DOHH2 (cell line): ENCODE measurements around the gene CHML.

Experiments
- H3F3A ChIP-seq: fragments of 200-600 bp; sonication (generic), shearing (Covaris generic); 2 replicates; pipeline ENCODE4 v1.6.0; 2016; ENCODE audit warnings: antibody characterized with exemption, mild to moderate bottlenecking; ENCODE audit not compliant: control insufficient read depth, insufficient read depth
- H3K27ac ChIP-seq: fragments of 200-600 bp; sonication (generic); 2 replicates; pipeline ENCODE4 v1.5.1; 2014; ENCODE audit warnings: low read depth, mild to moderate bottlenecking, low read length, moderate library complexity
- H3K27me3 ChIP-seq: fragments of 200-600 bp; sonication (generic); 2 replicates; pipeline ENCODE4 v1.6.1; 2014; ENCODE audit warnings: mild to moderate bottlenecking, low read length, mixed read lengths; ENCODE audit not compliant: control insufficient read depth
- H3K36me3 ChIP-seq: fragments of 200-600 bp; sonication (generic); 2 replicates; pipeline ENCODE4 v1.6.1; 2014; ENCODE audit warnings: mild to moderate bottlenecking, low read length, moderate library complexity, mixed read lengths; ENCODE audit not compliant: control insufficient read depth
- H3K4me1 ChIP-seq: fragments of 200-600 bp; sonication (generic); 2 replicates; pipeline ENCODE4 v1.6.1; 2014; ENCODE audit warnings: mild to moderate bottlenecking, low read length, mixed read lengths; ENCODE audit not compliant: control insufficient read depth
- H3K4me2 ChIP-seq: fragments of 200-600 bp; sonication (generic); 2 replicates; pipeline ENCODE4 v1.6.0; 2014; ENCODE audit warnings: mild to moderate bottlenecking, low read length, moderate library complexity
- H3K4me3 ChIP-seq: fragments of 200-600 bp; sonication (generic); 2 replicates; pipeline ENCODE4 v1.5.1; 2014; ENCODE audit warnings: mild to moderate bottlenecking, low read length, mixed read lengths
- H3K79me2 ChIP-seq: fragments of 200-600 bp; sonication (generic); 2 replicates; pipeline ENCODE4 v1.6.1; 2014; ENCODE audit warnings: mild to moderate bottlenecking, low read length, mixed read lengths; ENCODE audit not compliant: control insufficient read depth
- H3K9me2 ChIP-seq: fragments of 200-600 bp; sonication (generic); replicated peaks from 2 replicates; pipeline ENCODE4 v1.6.1; 2014; ENCODE audit warnings: mild to moderate bottlenecking, low read length, mixed read lengths; ENCODE audit not compliant: control insufficient read depth
- H3K9me3 ChIP-seq: fragments of 200-600 bp; sonication (generic); 2 replicates; pipeline ENCODE4 v1.6.1; 2014; ENCODE audit warnings: antibody characterized with exemption, low read length, mixed read lengths; ENCODE audit not compliant: control insufficient read depth, insufficient read depth
- H4K20me1 ChIP-seq: fragments of 200-600 bp; sonication (generic); 2 replicates; pipeline ENCODE4 v1.6.0; 2014; ENCODE audit warnings: low read depth, mild to moderate bottlenecking, antibody characterized with exemption, low read length, moderate library complexity; ENCODE audit not compliant: control insufficient read depth, insufficient read depth
- CTCF ChIP-seq: fragments of 200-600 bp; sonication (generic); IDR thresholded peaks from one replicate; pipeline ENCODE4 v1.5.1; 2014; ENCODE audit warnings: antibody characterized with exemption, mild to moderate bottlenecking, low read depth, low read length; ENCODE audit not compliant: poor library complexity, severe bottlenecking
- EZH2phosphoT487 ChIP-seq: fragments of 200-600 bp; sonication (generic); IDR thresholded peaks from 2 replicates; pipeline ENCODE4 v1.6.1; 2017; ENCODE audit warnings: borderline replicate concordance, mild to moderate bottlenecking, antibody characterized with exemption, low read length, moderate library complexity, mixed read lengths

CHML gene

GRCh38 chr1:241615043-241615974 is 24.9 kb downstream of the CHML start:
- Histone ChIP-seq H3F3A (no peaks in the 10 kb centered on the region), H3K4me1 (peaks cover 5% of the 10 kb centered on the region), H3K4me2 (no peak overlapping the region), H3K27me3 (no peaks in the 10 kb centered on the region), H4K20me1 (no peaks in the 10 kb centered on the region), H3K9me3 (no peaks in the 10 kb centered on the region), H3K4me3 (no peak overlapping the region), H3K36me3 (no peaks in the 10 kb centered on the region), H3K27ac (no peak overlapping the region), H3K79me2 (no peaks in the 10 kb centered on the region), H3K9me2 (no peaks in the 10 kb centered on the region)
- TF ChIP-seq CTCF (no peak), EZH2phosphoT487 (no peak)

DNA sequence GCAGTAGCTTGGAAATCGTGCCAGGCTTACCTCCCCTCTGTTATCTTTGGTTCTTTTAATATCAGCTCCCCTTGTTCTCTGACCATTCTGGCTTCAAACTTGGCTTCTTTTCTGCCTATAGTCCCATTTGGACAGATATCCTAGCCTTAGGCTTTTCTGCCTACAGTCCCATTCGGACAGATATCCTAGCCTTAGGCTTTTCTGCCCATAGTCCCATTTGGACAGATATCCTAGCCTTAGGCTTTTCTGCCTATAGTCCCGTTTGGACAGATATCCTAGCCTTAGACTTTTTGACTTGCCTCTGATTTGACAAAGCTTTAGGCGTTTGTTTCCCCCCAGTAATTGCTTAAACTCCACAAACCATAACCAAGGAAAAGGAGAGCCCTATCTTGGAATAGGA is 25.6 kb downstream of the CHML start:
- Histone ChIP-seq H4K20me1 (no peaks in the 10 kb centered on the region), H3K9me3 (no peaks in the 10 kb centered on the region), H3K27me3 (no peaks in the 10 kb centered on the region), H3K79me2 (no peaks in the 10 kb centered on the region), H3K4me2 (no peak overlapping the region), H3K9me2 (no peaks in the 10 kb centered on the region), H3K4me3 (no peak overlapping the region), H3K4me1 (peaks cover 5% of the 10 kb centered on the region), H3K36me3 (no peaks in the 10 kb centered on the region), H3K27ac (no peak overlapping the region), H3F3A (no peaks in the 10 kb centered on the region)
- TF ChIP-seq CTCF (no peak), EZH2phosphoT487 (no peak)

DNA sequence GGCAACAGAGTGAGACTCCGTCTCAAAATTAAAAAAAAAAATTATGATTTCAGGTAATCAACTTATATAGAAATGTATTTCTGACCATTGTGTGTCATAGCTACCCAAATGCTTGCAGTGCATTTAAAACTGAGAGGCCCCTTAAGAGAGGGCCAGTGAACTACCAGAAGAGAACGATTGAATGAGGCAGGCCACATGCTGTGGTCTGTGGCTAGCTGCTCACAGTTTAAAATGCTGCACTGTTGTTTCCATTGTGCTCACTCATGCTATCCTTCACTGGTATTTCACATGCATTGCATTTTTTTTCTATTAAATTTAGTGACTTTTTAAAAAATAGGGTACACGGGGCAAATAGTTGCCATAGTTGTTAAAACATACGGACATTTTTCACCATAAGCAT is 26.0 kb downstream of the CHML start:
- no peak overlapping the region for H3K4me3 ChIP-seq
- no peaks in the 10 kb centered on the region for H3F3A ChIP-seq
- H3K9me2 ChIP-seq, result no peaks in the 10 kb centered on the region
- peaks cover 5% of the 10 kb centered on the region for H3K4me1 ChIP-seq
- H3K4me2 ChIP-seq, result no peak overlapping the region
- no peak overlapping the region for H3K27ac ChIP-seq
- no peaks in the 10 kb centered on the region for H3K79me2 ChIP-seq
- TF ChIP-seq EZH2phosphoT487, result no peak
- no peak for TF ChIP-seq CTCF
- H4K20me1 ChIP-seq, result no peaks in the 10 kb centered on the region
- no peaks in the 10 kb centered on the region for H3K36me3 ChIP-seq
- H3K9me3 ChIP-seq, result no peaks in the 10 kb centered on the region
- no peaks in the 10 kb centered on the region for H3K27me3 ChIP-seq
